SK-N-SH treated with all-trans-retinoic acid at 6 μM for 48 hours (cell line): Measurements from ENCODE around the gene DIAPH3.

Experiments
- ATAC-seq: fragments of 200-7000 bp; cut with Tn5 transposase; 3 replicates; pipeline ENCODE4 v1.9.1; 2020; ENCODE audit warnings: mild to moderate bottlenecking, moderate library complexity
- ARNTL ChIP-seq: fragments of 450-650 bp; formaldehyde crosslinking; IDR thresholded peaks from 2 replicates; pipeline ENCODE4 v1.5.0; 2020; ENCODE audit warnings: low read depth, mild to moderate bottlenecking, moderate library complexity, borderline replicate concordance
- CSDC2 ChIP-seq: fragments of 250-450 bp; sonication (Bioruptor Pico); IDR thresholded peaks from 2 replicates; pipeline ENCODE4 v1.5.0; 2020; ENCODE audit warnings: mild to moderate bottlenecking, moderate library complexity
- ESRRG ChIP-seq: fragments of 250-450 bp; sonication (Bioruptor Pico); IDR thresholded peaks from 2 replicates; pipeline ENCODE4 v1.6.1; 2021; ENCODE audit warnings: mild to moderate bottlenecking
- GLIS3 ChIP-seq: fragments of 250-450 bp; sonication (Bioruptor Pico); IDR thresholded peaks from 2 replicates; pipeline ENCODE4 v1.5.0; 2020; ENCODE audit warnings: mild to moderate bottlenecking, moderate library complexity
- ISL1 ChIP-seq: fragments of 250-450 bp; sonication (Bioruptor Pico); IDR thresholded peaks from 2 replicates; pipeline ENCODE4 v2.1.2; 2022; ENCODE audit warnings: mild to moderate bottlenecking, moderate library complexity
- OSR1 ChIP-seq: fragments of 250-450 bp; sonication (Bioruptor Pico); IDR thresholded peaks from 2 replicates; pipeline ENCODE4 v1.8.0; 2022; ENCODE audit warnings: moderate library complexity, mild to moderate bottlenecking, inconsistent platforms
- PPARA ChIP-seq: fragments of 250-450 bp; sonication (Bioruptor Pico); IDR thresholded peaks from 2 replicates; pipeline ENCODE4 v1.5.0; 2020; ENCODE audit warnings: mild to moderate bottlenecking, borderline replicate concordance
- RARB ChIP-seq: fragments of 250-450 bp; sonication (Bioruptor Pico); IDR thresholded peaks from 2 replicates; pipeline ENCODE4 v1.8.0; 2021; ENCODE audit warnings: mild to moderate bottlenecking, moderate library complexity
- SNAI2 ChIP-seq: fragments of 250-450 bp; sonication (Bioruptor Pico); IDR thresholded peaks from 2 replicates; pipeline ENCODE4 v1.5.0; 2020; ENCODE audit warnings: mild to moderate bottlenecking, moderate library complexity
- TOX ChIP-seq: fragments of 250-450 bp; sonication (Bioruptor Pico); IDR thresholded peaks from 2 replicates; pipeline ENCODE4 v1.8.0; 2021; ENCODE audit warnings: mild to moderate bottlenecking, moderate library complexity, borderline replicate concordance
- TSHZ2 ChIP-seq: fragments of 250-450 bp; sonication (Bioruptor Pico); IDR thresholded peaks from 2 replicates; pipeline ENCODE4 v1.5.0; 2020; ENCODE audit warnings: mild to moderate bottlenecking, moderate library complexity
- ZC3H10 ChIP-seq: fragments of 250-450 bp; sonication (Bioruptor Pico); IDR thresholded peaks from 2 replicates; pipeline ENCODE4 v1.5.1; 2021; ENCODE audit warnings: mild to moderate bottlenecking, moderate library complexity
- ZFP3 ChIP-seq: fragments of 250-450 bp; sonication (Bioruptor Pico); IDR thresholded peaks from 2 replicates; pipeline ENCODE4 v1.5.0; 2020; ENCODE audit warnings: mild to moderate bottlenecking, moderate library complexity
- ZFP30 ChIP-seq: fragments of 450-650 bp; formaldehyde crosslinking; IDR thresholded peaks from 2 replicates; pipeline ENCODE4 v1.5.0; 2022; ENCODE audit warnings: mild to moderate bottlenecking, moderate library complexity
- ZNF565 ChIP-seq: fragments of 450-650 bp; formaldehyde crosslinking; conservative IDR thresholded peaks from 2 replicates; pipeline ENCODE4 v1.5.0; 2020; ENCODE audit warnings: low read depth, mild to moderate bottlenecking, moderate library complexity
- ZNF70 ChIP-seq: fragments of 450-650 bp; formaldehyde crosslinking; IDR thresholded peaks from 2 replicates; pipeline ENCODE4 v1.5.0; 2020; ENCODE audit warnings: mild to moderate bottlenecking, moderate library complexity
- ZNF8 ChIP-seq: fragments of 450-650 bp; formaldehyde crosslinking; IDR thresholded peaks from 2 replicates; pipeline ENCODE4 v1.5.0; 2020; ENCODE audit warnings: mild to moderate bottlenecking, moderate library complexity
- TF ChIP-seq, protein P1 (sequence below): fragments of 250-450 bp; sonication (Bioruptor Pico); IDR thresholded peaks from 2 replicates; pipeline ENCODE4 v1.5.1; 2021; ENCODE audit warnings: mild to moderate bottlenecking, moderate library complexity
- TF ChIP-seq, protein P2 (sequence below): fragments of 250-450 bp; sonication (Bioruptor Pico); IDR thresholded peaks from 2 replicates; pipeline ENCODE4 v1.8.0; 2021; ENCODE audit warnings: low read depth, mild to moderate bottlenecking, moderate library complexity, borderline replicate concordance

Gene DIAPH3

DNA sequence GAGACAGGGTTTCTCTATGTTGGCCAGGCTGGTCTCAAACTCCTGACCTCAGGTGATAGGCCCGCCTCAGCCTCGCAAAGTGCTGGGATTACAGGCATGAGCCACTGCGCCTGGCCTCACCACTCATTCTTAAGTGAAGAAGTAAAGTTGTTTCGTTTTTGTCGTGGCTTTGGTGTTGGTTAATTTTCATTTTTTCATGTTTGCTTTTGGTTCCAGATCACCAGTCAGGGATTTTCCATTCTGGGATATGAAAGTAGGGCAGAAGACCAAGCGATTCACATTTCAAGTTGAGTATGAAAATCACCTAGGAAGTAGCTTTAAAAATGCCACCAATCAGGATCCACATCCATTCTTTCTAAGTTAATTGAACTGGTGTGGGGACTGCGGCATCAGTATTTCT, 289.9 kb downstream of the DIAPH3 start:
- no peak for TF ChIP-seq ZNF70 (CRISPR knock-in tag)
- ATAC-seq, result no peak

- ATAC-seq, result no peak
- TF ChIP-seq ZFP3 (CRISPR knock-in tag), result no peak
- TF ChIP-seq PPARA, result no peak
- TF ChIP-seq ZNF8 (CRISPR knock-in tag), result no peak
- TF ChIP-seq ZNF565, result no peak
- no peak for TF ChIP-seq TSHZ2 (CRISPR knock-in tag)
- no peak for TF ChIP-seq TOX (CRISPR knock-in tag)
- TF ChIP-seq ZC3H10 (CRISPR knock-in tag), result no peak
- TF ChIP-seq GLIS3 (CRISPR knock-in tag), result no peak
These were observed 290.4 kb downstream of the DIAPH3 start for GRCh38 chr13:59873309-59873708.

DNA sequence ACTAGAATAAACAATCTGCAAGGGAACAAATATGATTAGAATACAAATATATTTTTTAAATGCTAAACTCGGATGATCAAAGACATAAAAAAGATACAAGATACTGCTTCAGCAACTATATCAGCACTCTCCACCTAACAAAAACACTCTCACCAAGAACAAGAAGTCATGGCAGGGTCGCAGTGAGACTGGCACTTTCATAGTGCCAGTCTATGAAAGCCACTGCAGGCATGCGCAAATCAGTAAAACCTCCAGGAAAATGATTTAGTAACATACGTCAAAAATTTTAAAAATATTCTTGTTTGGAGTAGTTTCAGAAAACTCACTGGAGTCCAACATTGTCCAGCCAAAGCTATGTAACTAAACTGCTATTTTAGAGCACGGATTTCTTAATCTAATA, 295.9 kb downstream of the DIAPH3 start:
- ATAC-seq, result no peak
- TF ChIP-seq ZNF565 (no peak), ARNTL (CRISPR knock-in tag) (no peak)

DNA sequence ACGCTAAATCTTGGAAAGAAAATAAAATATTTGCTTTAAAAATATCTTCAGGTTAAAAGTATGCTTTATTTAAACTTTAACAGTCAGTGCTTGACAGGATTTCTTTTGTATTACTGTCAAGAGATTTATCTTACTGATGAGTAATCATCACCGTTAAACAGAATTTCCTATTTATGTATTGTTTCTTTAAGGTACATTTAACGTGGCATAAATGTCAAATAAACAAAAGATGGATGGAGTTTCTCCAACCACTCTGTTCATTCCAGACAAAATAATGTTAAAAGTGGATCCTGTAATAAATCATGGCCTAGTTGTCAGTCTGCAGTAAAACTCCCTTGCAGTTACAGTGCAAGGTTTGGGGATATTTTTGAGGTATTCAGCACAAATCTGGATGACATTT, 298.3 kb downstream of the DIAPH3 start:
- no peak for ATAC-seq
- TF ChIP-seq ESRRG (CRISPR knock-in tag) (no peak), ISL1 (CRISPR knock-in tag) (peak; percentile 45)
- TF ChIP-seq, all 23 proteins: peak for 1

- no peak for TF ChIP-seq ZNF565
- no peak for TF ChIP-seq ESRRG (CRISPR knock-in tag)
- no peak for TF ChIP-seq CSDC2 (CRISPR knock-in tag)
- no peak for ATAC-seq
These were observed 300.1 kb downstream of the DIAPH3 start for GRCh38 chr13:59863621-59864020.

DNA sequence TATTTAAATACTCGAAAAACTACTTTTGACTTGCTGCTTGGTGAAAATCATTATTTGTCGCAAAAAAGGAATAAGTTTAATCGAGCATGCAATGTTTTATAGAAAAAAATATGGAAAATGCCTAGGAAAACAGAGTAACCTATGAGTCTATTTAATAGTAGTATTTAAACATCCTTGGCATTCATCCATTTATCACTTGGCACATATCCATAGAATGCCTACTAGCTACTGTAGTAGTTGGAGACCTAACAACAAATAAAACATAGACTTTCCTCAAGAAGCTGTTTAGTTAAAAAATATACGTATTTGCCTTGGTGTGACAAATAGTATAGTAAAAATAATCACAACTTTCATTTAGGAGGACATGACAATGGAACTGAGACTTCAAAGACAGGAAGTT, 302.1 kb downstream of the DIAPH3 start:
- no peak for ATAC-seq
- TF ChIP-seq ZNF565 (no peak), CSDC2 (CRISPR knock-in tag) (no peak), ZFP30 (CRISPR knock-in tag) (no peak), OSR1 (CRISPR knock-in tag) (no peak), RARB (CRISPR knock-in tag) (no peak), ZFP3 (CRISPR knock-in tag) (no peak)

DNA sequence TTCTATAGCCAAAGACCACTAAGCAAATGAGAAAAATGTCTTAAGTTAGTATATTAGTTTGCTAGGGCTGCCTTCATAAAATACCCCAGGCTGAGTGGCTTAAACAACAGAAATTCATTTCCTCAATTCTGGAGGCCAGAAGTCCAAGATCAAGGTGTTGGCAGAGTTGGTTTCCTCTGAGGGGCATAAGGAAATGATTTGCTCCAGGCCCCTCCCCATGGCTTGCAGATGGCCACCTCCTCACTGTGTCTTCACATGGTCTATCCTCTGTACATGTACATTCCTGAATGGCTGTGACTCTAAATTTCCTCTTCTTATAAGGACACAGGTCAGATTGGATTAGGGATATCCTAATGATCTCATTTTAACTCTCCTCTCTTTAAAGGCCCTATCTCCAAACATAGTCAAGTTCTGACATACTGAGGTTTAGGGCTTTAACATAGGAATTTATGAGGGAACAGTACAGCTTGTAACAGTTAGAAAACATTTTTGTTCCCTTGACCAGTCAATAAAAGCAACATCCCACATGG, 307.4 kb downstream of the DIAPH3 start:
- ATAC-seq, result no peak
- TF ChIP-seq ZNF8 (CRISPR knock-in tag) (no peak), CSDC2 (CRISPR knock-in tag) (no peak), ZNF70 (CRISPR knock-in tag) (no peak)
- TF ChIP-seq, protein P1, sequence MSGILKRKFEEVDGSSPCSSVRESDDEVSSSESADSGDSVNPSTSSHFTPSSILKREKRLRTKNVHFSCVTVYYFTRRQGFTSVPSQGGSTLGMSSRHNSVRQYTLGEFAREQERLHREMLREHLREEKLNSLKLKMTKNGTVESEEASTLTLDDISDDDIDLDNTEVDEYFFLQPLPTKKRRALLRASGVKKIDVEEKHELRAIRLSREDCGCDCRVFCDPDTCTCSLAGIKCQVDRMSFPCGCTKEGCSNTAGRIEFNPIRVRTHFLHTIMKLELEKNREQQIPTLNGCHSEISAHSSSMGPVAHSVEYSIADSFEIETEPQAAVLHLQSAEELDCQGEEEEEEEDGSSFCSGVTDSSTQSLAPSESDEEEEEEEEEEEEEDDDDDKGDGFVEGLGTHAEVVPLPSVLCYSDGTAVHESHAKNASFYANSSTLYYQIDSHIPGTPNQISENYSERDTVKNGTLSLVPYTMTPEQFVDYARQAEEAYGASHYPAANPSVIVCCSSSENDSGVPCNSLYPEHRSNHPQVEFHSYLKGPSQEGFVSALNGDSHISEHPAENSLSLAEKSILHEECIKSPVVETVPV (CRISPR knock-in tag), result no peak

DNA sequence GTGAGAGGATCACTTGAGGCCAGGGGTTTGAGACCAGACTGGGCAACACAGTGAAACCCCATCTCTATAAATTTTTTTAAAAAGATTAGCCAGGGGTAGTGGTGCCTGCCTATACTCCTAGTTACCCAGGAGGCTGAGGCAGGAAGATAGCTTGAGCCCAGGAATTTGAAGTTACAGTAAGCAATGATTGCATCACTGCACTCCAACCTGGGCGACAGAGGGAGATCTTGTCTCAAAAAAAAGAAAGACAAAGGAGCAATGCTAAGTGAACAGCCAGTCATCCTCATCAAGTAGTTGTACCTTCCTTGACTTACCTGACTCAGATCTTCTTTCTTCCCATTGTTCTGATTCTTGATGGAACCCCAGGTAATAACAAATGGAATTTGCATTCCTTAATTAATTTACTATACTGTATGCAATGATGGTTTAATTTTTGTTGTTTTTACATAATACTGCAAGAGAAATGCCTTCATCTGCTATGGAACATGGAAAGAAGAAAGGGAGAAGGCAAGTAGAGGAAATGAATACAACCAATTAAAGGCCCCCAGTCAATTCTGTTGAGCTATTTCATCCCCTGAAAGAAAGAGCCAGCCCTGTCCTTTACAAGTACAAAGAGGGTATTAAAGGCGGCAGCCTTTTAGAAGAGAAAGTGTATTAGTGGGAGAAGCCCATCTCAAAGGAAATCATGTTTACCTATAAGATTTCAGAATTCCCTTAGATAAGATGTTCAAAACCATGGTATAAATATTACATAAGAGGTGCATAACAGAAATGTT, 316.7 kb downstream of the DIAPH3 start:
- no peak for ATAC-seq
- TF ChIP-seq SNAI2 (CRISPR knock-in tag) (no peak), TSHZ2 (CRISPR knock-in tag) (no peak), ZFP3 (CRISPR knock-in tag) (no peak), ISL1 (CRISPR knock-in tag) (no peak), CSDC2 (CRISPR knock-in tag) (no peak), ZC3H10 (CRISPR knock-in tag) (no peak)
- TF ChIP-seq, protein P2, sequence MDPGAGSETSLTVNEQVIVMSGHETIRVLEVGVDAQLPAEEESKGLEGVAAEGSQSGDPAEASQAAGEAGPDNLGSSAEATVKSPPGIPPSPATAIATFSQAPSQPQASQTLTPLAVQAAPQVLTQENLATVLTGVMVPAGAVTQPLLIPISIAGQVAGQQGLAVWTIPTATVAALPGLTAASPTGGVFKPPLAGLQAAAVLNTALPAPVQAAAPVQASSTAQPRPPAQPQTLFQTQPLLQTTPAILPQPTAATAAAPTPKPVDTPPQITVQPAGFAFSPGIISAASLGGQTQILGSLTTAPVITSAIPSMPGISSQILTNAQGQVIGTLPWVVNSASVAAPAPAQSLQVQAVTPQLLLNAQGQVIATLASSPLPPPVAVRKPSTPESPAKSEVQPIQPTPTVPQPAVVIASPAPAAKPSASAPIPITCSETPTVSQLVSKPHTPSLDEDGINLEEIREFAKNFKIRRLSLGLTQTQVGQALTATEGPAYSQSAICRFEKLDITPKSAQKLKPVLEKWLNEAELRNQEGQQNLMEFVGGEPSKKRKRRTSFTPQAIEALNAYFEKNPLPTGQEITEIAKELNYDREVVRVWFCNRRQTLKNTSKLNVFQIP (CRISPR knock-in tag), result no peak
